Activated CD8-positive, alpha-beta memory T cell treated with anti-CD3 and anti-CD28 coated beads, Interleukin-2, amount 50 U/mL, for 24 hours (primary cell): Measurements from ENCODE around the gene GNAS.

Experiments used
- DNase-seq: peaks from one replicate; pipeline ENCODE4 v3.0.0-alpha.2; 2020; ENCODE audit errors: extremely low read depth

The GNAS gene

GRCh38 chr20:58853976-58854637 lies 1.6 kb downstream of the GNAS start:
- no peak for DNase-seq

GRCh38 chr20:58854638-58855471 lies 2.3 kb downstream of the GNAS start:
- DNase-seq: no peak

GRCh38 chr20:58855506-58856389 lies 3.2 kb downstream of the GNAS start:
- DNase-seq: no peak

- DNase-seq: no peak
These were observed 10.7 kb downstream of the GNAS start for GRCh38 chr20:58863044-58863790.

- DNase-seq: no peak
These were observed 11.8 kb downstream of the GNAS start for GRCh38 chr20:58864346-58864745.

GRCh38 chr20:58865843-58866242 lies 13.3 kb downstream of the GNAS start:
- DNase-seq: no peak

- no peak for DNase-seq
These were observed 14.7 kb downstream of the GNAS start for GRCh38 chr20:58867211-58867610.

GRCh38 chr20:58868795-58869194 lies 16.3 kb downstream of the GNAS start:
- no peak for DNase-seq

GRCh38 chr20:58869662-58870227 lies 17.2 kb downstream of the GNAS start:
- no peak for DNase-seq

GRCh38 chr20:58870293-58871014 lies 17.9 kb downstream of the GNAS start:
- DNase-seq: no peak

GRCh38 chr20:58871533-58872102 lies 19.1 kb downstream of the GNAS start:
- DNase-seq: no peak

- no peak for DNase-seq
These were observed 22.0 kb downstream of the GNAS start for GRCh38 chr20:58874469-58874868.

- no peak for DNase-seq
These were observed 22.6 kb downstream of the GNAS start for GRCh38 chr20:58875111-58875510.

- no peak for DNase-seq
These were observed 23.1 kb downstream of the GNAS start for GRCh38 chr20:58875541-58876134.

GRCh38 chr20:58876437-58876836 lies 23.9 kb downstream of the GNAS start:
- DNase-seq: no peak

GRCh38 chr20:58877050-58877975 lies 24.8 kb downstream of the GNAS start:
- DNase-seq: no peak

GRCh38 chr20:58877976-58878360 lies 25.5 kb downstream of the GNAS start:
- DNase-seq: no peak

GRCh38 chr20:58878399-58878798 lies 25.9 kb downstream of the GNAS start:
- DNase-seq: no peak

GRCh38 chr20:58880441-58880840 lies 27.9 kb downstream of the GNAS start:
- DNase-seq: no peak
